DND-41 (cell line): Measurements from ENCODE around the gene MAP1LC3C.

Experiments used
- CTCF ChIP-seq: IDR thresholded peaks from 2 replicates; pipeline ENCODE4 v1.5.1; 2012; ENCODE audit warnings: borderline replicate concordance, low read length, moderate library complexity, mild to moderate bottlenecking; ENCODE audit not compliant: poor library complexity, severe bottlenecking; ENCODE audit errors: extremely low read depth
- EZH2 ChIP-seq: IDR thresholded peaks from 3 replicates; pipeline ENCODE4 v1.6.1; 2012; ENCODE audit warnings: borderline replicate concordance, low read depth, mild to moderate bottlenecking, moderate library complexity, low read length, inconsistent platforms; ENCODE audit not compliant: severe bottlenecking

- TF ChIP-seq CTCF (peak; percentile 76), EZH2 (no peak)
Measured at GRCh38 chr1:242017580-242018233, 18.8 kb upstream of the MAP1LC3C start.
